PC-3 (cell line): ENCODE measurements around the gene HACD3. TPM values are rescaled to one million over a fixed set of nuclear protein-coding genes. Genes with fewer than 3 reads are reported as not detected.

Experiments
- ATAC-seq: fragments of 200-7000 bp; cut with Tn5 transposase; 2 replicates; pipeline ENCODE4 v1.9.1; 2020; ENCODE audit warnings: mild to moderate bottlenecking, moderate library complexity
- BruUV-seq: library from RNA; stranded (reverse); fragments of 400-500 nt; replicated peaks from 2 replicates; lab custom pipeline; 2021; lab: Mats Ljungman, UMichigan
- CTCF ChIA-PET: fragments of 300-600 bp; sonication (Branson Sonifier 250); formaldehyde crosslinking; loops from one replicate; lab custom pipeline; 2022; ENCODE audit warnings: antibody characterized with exemption; lab: Charles Lee
- POLR2A ChIA-PET: fragments of 300-600 bp; sonication (Branson Sonifier 250); formaldehyde crosslinking; loops from one replicate; lab custom pipeline; 2022; ENCODE audit warnings: antibody characterized with exemption; ENCODE audit not compliant: unreplicated experiment; lab: Charles Lee
- DNase-seq: peaks from one replicate; pipeline ENCODE4 v3.0.0-alpha.2; 2015
- H2AFZ ChIP-seq: fragments of 300-600 bp; sonication (generic); 2 replicates; pipeline ENCODE4 v1.6.0; 2016; ENCODE audit warnings: antibody characterized with exemption, low read length
- H3F3A ChIP-seq: fragments of 300-600 bp; sonication (generic); one replicate; pipeline ENCODE4 v1.6.0; 2017; ENCODE audit warnings: antibody characterized with exemption, low read length, control low read depth, mild to moderate bottlenecking; ENCODE audit not compliant: unreplicated experiment
- H3K27ac ChIP-seq: fragments of 300-600 bp; sonication (generic); 2 replicates; pipeline ENCODE4 v1.5.1; 2016; ENCODE audit warnings: mild to moderate bottlenecking, low read length
- H3K27me3 ChIP-seq: fragments of 300-600 bp; sonication (generic); 2 replicates; pipeline ENCODE4 v1.6.1; 2016; ENCODE audit warnings: low read length, mixed read lengths
- H3K36me3 ChIP-seq: fragments of 300-600 bp; sonication (generic); 2 replicates; pipeline ENCODE4 v1.6.1; 2016; ENCODE audit warnings: low read depth, mixed run types, low read length, mixed read lengths
- H3K4me1 ChIP-seq: fragments of 300-600 bp; sonication (generic); 2 replicates; pipeline ENCODE4 v1.5.1; 2016; ENCODE audit warnings: low read length; ENCODE audit not compliant: insufficient read depth
- H3K4me2 ChIP-seq: fragments of 300-600 bp; sonication (generic); 2 replicates; pipeline ENCODE4 v1.6.0; 2016; ENCODE audit warnings: low read length
- H3K4me3 ChIP-seq: fragments of 300-600 bp; sonication (generic); 2 replicates; pipeline ENCODE4 v1.5.1; 2016; ENCODE audit warnings: mild to moderate bottlenecking, low read length, mixed read lengths
- H3K79me2 ChIP-seq: fragments of 300-600 bp; sonication (generic); 2 replicates; pipeline ENCODE4 v1.6.1; 2017; ENCODE audit warnings: low read length, mixed read lengths
- H3K9ac ChIP-seq: fragments of 300-600 bp; sonication (generic); 2 replicates; pipeline ENCODE4 v1.6.0; 2016; ENCODE audit warnings: mild to moderate bottlenecking, low read length
- H3K9me2 ChIP-seq: fragments of 300-600 bp; sonication (generic); replicated peaks from 2 replicates; pipeline ENCODE4 v1.6.1; 2016; ENCODE audit warnings: mixed run types, low read length, mixed read lengths
- H3K9me3 ChIP-seq: fragments of 300-600 bp; sonication (generic); 2 replicates; pipeline ENCODE4 v1.6.1; 2016; ENCODE audit warnings: low read length, mixed read lengths
- H4K20me1 ChIP-seq: fragments of 300-600 bp; sonication (generic); 2 replicates; pipeline ENCODE4 v1.6.1; 2016; ENCODE audit warnings: low read length, mixed read lengths
- CTCF ChIP-seq: fragments of 300-600 bp; sonication (generic); conservative IDR thresholded peaks from 2 replicates; pipeline ENCODE4 v1.5.1; 2017; ENCODE audit warnings: antibody characterized with exemption, low read depth, mild to moderate bottlenecking, low read length
- EZH2 ChIP-seq: fragments of 300-600 bp; sonication (generic); IDR thresholded peaks from one replicate; pipeline ENCODE4 v1.6.1; 2017; ENCODE audit warnings: antibody characterized with exemption, mild to moderate bottlenecking, low read length; ENCODE audit not compliant: unreplicated experiment
- EZH2phosphoT487 ChIP-seq: fragments of 300-600 bp; sonication (generic); IDR thresholded peaks from 2 replicates; pipeline ENCODE4 v1.6.1; 2018; ENCODE audit warnings: mild to moderate bottlenecking, antibody characterized with exemption, low read length, borderline replicate concordance
- intact Hi-C: fragments of 100-400 bp; cut with micrococcal nuclease; formaldehyde crosslinking; loops from 2 replicates; pipeline ENCODE4 v1.9.0; 2023
- total RNA-seq: library from RNA; depleted of rRNA; stranded (reverse); fragments of >200 nt; gene quantifications from 2 replicates; pipeline ENCODE4 v1.2.3, GENCODE V29; 2014

HACD3 gene
- total RNA-seq, 1 experiment from 2014 or later: 64.9 TPM

GRCh38 chr15:65535192-65535591 is 4.9 kb downstream of the HACD3 start:
- H3K27ac ChIP-seq: no peak overlapping the region
- no peaks in the 10 kb centered on the region for H3K9me3 ChIP-seq
- no TSS peak for BruUV-seq
- POLR2A ChIA-PET: no interaction called here
- DNase-seq (no peak), ATAC-seq (no peak)
- H3K36me3 ChIP-seq: no peaks in the 10 kb centered on the region
- no peak overlapping the region for H3K4me3 ChIP-seq
- H4K20me1 ChIP-seq: peaks cover 46% of the 10 kb centered on the region
- H3F3A ChIP-seq: no peaks in the 10 kb centered on the region
- intact Hi-C loops: no loop called here
- CTCF ChIA-PET: no interaction called here
- no peaks in the 10 kb centered on the region for H3K27me3 ChIP-seq
- H3K9me2 ChIP-seq: no peaks in the 10 kb centered on the region
- H3K4me1 ChIP-seq: peaks cover 18% of the 10 kb centered on the region
- H3K9ac ChIP-seq: no peak overlapping the region
- TF ChIP-seq EZH2phosphoT487 (no peak), EZH2 (no peak), CTCF (no peak)
- H3K79me2 ChIP-seq: peaks cover 94% of the 10 kb centered on the region
- no peak overlapping the region for H3K4me2 ChIP-seq
- H2AFZ ChIP-seq: no peak overlapping the region

- CTCF ChIA-PET: no interaction called here
- H3K27me3 ChIP-seq: no peaks in the 10 kb centered on the region
- POLR2A ChIA-PET: no interaction called here
Measured at GRCh38 chr15:65540314-65540713, 10.1 kb downstream of the HACD3 start.

More at GRCh38 chr15:65540314-65540713, 10.1 kb downstream of the HACD3 start:
- Histone ChIP-seq H3K36me3 (no peaks in the 10 kb centered on the region), H3K27ac (no peak overlapping the region), H4K20me1 (peaks cover 21% of the 10 kb centered on the region; the same call in 1 of the 2 replicates), H3K4me3 (no peak overlapping the region), H3K4me2 (no peak overlapping the region), H3F3A (no peaks in the 10 kb centered on the region), H3K9ac (no peak overlapping the region), H2AFZ (no peak overlapping the region), H3K4me1 (no peaks in the 10 kb centered on the region), H3K9me3 (no peaks in the 10 kb centered on the region), H3K9me2 (no peaks in the 10 kb centered on the region), H3K79me2 (peaks cover 85% of the 10 kb centered on the region)
- no peak for TF ChIP-seq CTCF
- TF ChIP-seq EZH2phosphoT487: no peak
- no peak for TF ChIP-seq EZH2
- DNase-seq (no peak), ATAC-seq (no peak)
- BruUV-seq: no TSS peak
- intact Hi-C loops: no loop called here
